ENCODE data around the gene WNT3. TPM values are rescaled to one million over a fixed set of nuclear protein-coding genes. Genes with fewer than 3 reads are reported as not detected.

Gene WNT3
- total RNA-seq, 1 donor from 2014 or later: 2.0 TPM

DNA sequence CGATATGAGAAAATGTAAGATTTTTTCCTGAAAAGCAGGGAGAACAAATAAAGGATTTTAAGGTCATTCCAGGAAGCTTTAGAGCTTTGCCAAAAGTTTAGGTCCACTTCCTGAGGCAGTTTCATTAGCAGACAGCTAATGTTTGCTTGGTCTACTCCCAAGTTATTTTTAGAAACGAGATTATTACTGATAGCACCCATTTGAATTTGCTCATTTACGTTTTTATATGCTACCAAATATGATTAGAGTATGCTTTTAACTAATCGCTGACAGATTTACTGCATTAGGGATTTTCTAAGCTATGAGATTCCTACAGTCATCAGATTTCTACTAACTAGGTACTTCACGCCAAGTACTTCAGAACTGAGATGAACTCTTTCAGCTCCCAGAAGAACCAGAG lies 98.1 kb downstream of the WNT3 start:
- H3K4me3 Mint-ChIP-seq (ENCODE audit: unreplicated experiment): no peak overlapping the region
- no peaks in the 10 kb centered on the region for H3K4me1 Mint-ChIP-seq (ENCODE audit: unreplicated experiment)
- peaks cover 3% of the 10 kb centered on the region for H3K9me3 Mint-ChIP-seq (ENCODE audit: unreplicated experiment)
- no peak for DNase-seq (ENCODE audit: extremely low spot score, unreplicated experiment)
- H3K27me3 Mint-ChIP-seq (ENCODE audit: unreplicated experiment): no peaks in the 10 kb centered on the region
- TF ChIP-seq, protein P1, sequence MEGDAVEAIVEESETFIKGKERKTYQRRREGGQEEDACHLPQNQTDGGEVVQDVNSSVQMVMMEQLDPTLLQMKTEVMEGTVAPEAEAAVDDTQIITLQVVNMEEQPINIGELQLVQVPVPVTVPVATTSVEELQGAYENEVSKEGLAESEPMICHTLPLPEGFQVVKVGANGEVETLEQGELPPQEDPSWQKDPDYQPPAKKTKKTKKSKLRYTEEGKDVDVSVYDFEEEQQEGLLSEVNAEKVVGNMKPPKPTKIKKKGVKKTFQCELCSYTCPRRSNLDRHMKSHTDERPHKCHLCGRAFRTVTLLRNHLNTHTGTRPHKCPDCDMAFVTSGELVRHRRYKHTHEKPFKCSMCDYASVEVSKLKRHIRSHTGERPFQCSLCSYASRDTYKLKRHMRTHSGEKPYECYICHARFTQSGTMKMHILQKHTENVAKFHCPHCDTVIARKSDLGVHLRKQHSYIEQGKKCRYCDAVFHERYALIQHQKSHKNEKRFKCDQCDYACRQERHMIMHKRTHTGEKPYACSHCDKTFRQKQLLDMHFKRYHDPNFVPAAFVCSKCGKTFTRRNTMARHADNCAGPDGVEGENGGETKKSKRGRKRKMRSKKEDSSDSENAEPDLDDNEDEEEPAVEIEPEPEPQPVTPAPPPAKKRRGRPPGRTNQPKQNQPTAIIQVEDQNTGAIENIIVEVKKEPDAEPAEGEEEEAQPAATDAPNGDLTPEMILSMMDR (IDR thresholded peaks at IDR 0.05): no peak
- H3K27ac Mint-ChIP-seq (ENCODE audit: unreplicated experiment): no peak overlapping the region
- H3K36me3 Mint-ChIP-seq (ENCODE audit: unreplicated experiment): peaks cover 16% of the 10 kb centered on the region

DNA sequence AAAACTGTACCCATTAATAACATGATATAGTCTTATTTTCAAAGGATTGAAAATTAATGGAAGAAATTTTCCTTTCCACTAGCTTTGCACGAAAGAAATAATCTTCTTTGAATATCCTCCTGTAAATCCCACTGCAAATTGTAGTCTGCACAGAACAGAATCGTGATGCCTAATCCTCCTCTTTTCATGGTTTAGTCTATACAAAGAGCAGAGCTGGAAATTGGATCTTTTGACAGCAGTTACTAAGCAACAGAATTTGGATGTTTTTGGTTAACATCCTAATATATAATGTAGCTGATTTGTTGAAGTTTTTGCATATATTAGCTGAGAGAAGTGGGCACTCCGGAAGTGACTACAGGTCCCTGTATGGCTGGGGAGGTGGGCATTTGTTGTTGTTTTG lies 98.6 kb downstream of the WNT3 start:
- Mint-ChIP-seq H3K9me3 (ENCODE audit: unreplicated experiment) (peaks cover 3% of the 10 kb centered on the region), H3K4me1 (ENCODE audit: unreplicated experiment) (no peaks in the 10 kb centered on the region), H3K27ac (ENCODE audit: unreplicated experiment) (no peak overlapping the region), H3K36me3 (ENCODE audit: unreplicated experiment) (peaks cover 16% of the 10 kb centered on the region), H3K27me3 (ENCODE audit: unreplicated experiment) (no peaks in the 10 kb centered on the region), H3K4me3 (ENCODE audit: unreplicated experiment) (no peak overlapping the region)
- TF ChIP-seq, protein P1 (IDR thresholded peaks at IDR 0.05): no peak
- no peak for DNase-seq (ENCODE audit: extremely low spot score, unreplicated experiment)

DNA sequence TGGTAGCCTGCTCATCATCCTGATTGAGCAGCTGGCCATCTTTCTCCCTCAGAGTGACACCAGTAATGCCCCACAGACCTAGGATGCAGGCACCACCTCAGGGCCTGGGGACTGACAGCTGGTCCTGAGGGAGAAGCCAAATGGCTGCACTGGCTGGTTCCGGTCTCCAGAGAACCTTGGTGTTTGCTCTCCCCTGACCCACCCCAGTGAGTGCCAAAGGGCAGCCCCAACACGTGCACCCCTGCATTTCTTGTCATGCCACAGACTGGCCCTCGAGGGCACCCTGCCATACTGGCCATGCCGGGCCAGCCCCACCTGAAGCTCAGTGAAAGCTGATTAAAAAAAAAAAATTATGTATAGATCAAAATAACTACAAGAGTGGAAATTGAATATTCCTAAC lies 100.5 kb downstream of the WNT3 start:
- Mint-ChIP-seq H3K36me3 (ENCODE audit: unreplicated experiment) (peaks cover 14% of the 10 kb centered on the region), H3K4me3 (ENCODE audit: unreplicated experiment) (no peak overlapping the region), H3K27me3 (ENCODE audit: unreplicated experiment) (no peaks in the 10 kb centered on the region), H3K27ac (ENCODE audit: unreplicated experiment) (no peak overlapping the region), H3K9me3 (ENCODE audit: unreplicated experiment) (peaks cover 3% of the 10 kb centered on the region), H3K4me1 (ENCODE audit: unreplicated experiment) (no peaks in the 10 kb centered on the region)
- no peak for DNase-seq (ENCODE audit: extremely low spot score, unreplicated experiment)
- TF ChIP-seq, protein P1 (IDR thresholded peaks at IDR 0.05): no peak

Other genes starting within 250 kb of the WNT3 start
- gene ARL17A, start 239.0 kb downstream of the WNT3 start, total RNA-seq: 9.2 and 9.5 TPM in 2 replicates
- 48.0 and 48.8 TPM in 2 replicates for gene NSF, start 228.0 kb downstream of the WNT3 start, total RNA-seq
- not detected in 2 replicates for gene WNT9B, start 32.9 kb upstream of the WNT3 start, total RNA-seq
- 58.0 and 63.7 TPM in 2 replicates for gene GOSR2, start 104.5 kb upstream of the WNT3 start, total RNA-seq
- gene RPRML, start 160.6 kb upstream of the WNT3 start, total RNA-seq: not detected in 2 replicates